GM12872 (cell line): ENCODE results near the gene TPBGL.

Experiments
- TF ChIP-seq, protein P1 (sequence below): IDR thresholded peaks from 3 replicates; pipeline ENCODE4 v1.5.1; 2011; ENCODE audit warnings: low read depth, mild to moderate bottlenecking, low read length, moderate library complexity; ENCODE audit not compliant: insufficient read depth

TPBGL gene

GRCh38 chr11:75242722-75243600 lies 2.4 kb downstream of the TPBGL start:
- TF ChIP-seq, protein P1, sequence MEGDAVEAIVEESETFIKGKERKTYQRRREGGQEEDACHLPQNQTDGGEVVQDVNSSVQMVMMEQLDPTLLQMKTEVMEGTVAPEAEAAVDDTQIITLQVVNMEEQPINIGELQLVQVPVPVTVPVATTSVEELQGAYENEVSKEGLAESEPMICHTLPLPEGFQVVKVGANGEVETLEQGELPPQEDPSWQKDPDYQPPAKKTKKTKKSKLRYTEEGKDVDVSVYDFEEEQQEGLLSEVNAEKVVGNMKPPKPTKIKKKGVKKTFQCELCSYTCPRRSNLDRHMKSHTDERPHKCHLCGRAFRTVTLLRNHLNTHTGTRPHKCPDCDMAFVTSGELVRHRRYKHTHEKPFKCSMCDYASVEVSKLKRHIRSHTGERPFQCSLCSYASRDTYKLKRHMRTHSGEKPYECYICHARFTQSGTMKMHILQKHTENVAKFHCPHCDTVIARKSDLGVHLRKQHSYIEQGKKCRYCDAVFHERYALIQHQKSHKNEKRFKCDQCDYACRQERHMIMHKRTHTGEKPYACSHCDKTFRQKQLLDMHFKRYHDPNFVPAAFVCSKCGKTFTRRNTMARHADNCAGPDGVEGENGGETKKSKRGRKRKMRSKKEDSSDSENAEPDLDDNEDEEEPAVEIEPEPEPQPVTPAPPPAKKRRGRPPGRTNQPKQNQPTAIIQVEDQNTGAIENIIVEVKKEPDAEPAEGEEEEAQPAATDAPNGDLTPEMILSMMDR = no peak

DNA sequence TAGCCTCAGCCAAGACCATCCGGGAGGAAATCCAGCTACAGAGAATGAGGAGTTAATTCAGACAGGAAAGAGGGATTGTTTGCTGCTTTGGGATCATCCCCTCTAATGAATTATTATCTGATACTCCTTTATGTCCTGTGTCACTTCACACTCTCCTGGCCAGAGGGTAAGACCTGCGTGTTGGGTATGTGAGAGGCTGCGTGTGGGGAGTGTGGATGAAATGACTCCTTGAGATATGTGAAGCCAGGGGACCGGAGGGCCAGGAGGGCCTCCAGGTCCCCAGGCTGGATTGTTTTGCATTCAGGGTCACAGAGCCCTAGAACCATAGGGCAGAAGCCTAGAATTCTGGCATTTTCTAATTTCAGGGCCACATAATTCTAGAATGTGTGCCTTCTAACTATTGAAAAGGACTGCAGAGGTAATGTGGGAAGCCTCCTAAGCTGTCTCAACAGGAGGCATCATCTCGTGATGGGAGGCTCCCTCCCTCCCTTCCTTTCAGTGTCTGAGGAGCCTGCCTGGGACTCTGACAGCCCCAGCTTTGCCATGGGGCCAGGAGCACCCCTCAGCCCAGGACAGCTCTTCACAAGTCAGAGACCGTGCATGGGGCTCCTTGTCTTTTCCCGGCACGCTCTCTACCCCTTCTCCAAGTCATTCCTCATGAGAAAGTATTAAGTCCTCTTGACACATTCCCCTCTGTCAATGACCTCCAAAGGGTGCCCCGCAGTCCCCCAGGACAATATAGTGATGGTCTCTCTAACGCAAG lies 3.7 kb downstream of the TPBGL start:
- TF ChIP-seq, protein P1 = no peak

DNA sequence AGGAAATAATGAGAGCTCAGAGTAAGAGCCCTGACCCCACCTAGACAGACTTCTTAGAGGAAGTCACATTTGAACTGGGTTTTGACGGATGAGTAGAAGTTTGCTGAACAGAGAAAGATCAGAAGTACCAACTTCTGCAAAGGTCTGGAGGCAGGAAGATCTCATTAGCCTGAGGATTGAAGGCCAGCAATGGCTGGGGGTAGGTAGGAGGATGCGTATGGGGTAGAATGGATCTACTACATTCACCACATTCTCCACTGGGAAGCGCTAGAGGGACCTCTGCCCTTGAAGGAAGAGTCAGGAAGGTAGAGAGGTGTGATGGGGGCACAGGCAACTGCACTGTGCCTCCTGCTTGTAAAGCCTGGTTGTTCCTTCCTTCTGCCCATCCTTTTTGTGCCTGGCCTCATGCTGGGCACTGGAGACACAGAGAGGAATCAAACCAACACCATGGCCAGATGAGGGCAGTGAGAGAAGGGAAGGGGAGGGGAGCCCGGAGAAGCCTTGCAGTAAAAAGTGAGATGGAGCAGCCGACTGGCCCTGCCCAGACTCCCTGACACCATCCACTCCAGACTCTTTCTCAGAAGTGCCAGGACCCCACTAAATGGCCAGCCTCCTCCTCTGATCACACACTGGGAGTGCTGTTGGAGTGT lies 4.9 kb downstream of the TPBGL start:
- TF ChIP-seq, protein P1 = peak; percentile 11; the same call in 1 of the 3 replicates

DNA sequence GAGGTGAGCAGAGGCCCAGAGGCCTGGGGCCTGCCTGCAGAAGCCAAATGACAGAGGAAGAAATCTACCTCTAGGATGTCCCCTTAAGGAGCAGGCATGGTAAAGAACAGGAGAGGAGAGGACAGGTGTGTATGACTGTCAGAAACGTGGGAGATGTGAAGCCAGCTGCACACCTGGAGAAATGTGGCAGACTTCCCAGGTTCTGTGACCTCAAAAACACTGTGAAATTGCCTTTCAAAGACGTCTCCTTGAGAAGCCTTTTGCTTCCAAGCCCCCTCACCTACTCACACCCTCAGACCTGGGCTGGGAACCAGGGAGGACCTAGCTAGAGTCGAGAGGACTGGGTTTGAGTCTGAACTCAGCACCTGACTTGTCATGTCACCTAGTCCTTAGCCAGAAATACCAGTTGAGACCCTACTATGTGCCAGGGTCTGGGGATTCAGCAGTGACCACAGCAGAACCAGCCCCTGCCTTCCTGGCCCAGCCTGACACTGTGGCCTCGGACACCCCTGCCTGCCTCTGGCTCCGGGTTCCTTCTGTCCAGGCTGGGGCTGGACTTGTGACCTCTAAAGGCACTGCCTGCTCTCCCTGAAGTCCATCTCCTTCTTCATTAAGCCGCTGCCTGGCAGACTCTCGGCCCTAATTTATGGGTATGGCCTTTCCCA lies 5.6 kb downstream of the TPBGL start:
- TF ChIP-seq, protein P1 = no peak

- TF ChIP-seq, protein P1 = no peak
Measured at GRCh38 chr11:75246671-75247350, 6.2 kb downstream of the TPBGL start.

DNA sequence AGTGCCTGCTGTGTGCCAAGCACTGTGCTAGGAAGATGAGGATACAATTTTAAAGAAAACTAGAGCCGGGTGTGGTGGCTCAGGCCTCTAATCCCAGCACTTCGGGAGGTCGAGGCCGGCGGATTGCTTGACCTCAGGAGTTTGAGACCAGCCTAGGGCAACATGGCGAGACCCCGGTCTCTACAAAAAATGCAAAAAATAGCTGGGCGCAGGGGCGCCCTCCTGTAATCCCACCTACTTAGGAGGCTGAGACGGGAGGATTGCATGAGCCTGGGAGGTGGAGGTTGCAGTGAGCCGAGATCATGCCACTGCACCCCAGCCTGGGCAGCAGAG lies 8.3 kb downstream of the TPBGL start:
- TF ChIP-seq, protein P1 = no peak
